GM13977 (cell line): ENCODE results near the gene ERN1.
A peak's percentile ranks its signal among the peaks of the same experiment; 100 is the strongest.

Source experiments
- DNase-seq: peaks from one replicate; pipeline ENCODE4 v3.0.0; 2012; ENCODE audit warnings: low spot score
- in situ Hi-C: fragments of 300-500 bp; cut with MboI; formaldehyde crosslinking; loops from one replicate; pipeline ENCODE4 v1.12.0; 2022; ENCODE audit warnings: low sequenced_read_pairs, low pct_unique_long_range_greater_than_20kb, mixed read lengths, inconsistent platforms; ENCODE audit not compliant: unreplicated experiment
- TF ChIP-seq, protein P1 (sequence below): IDR thresholded peaks from 2 replicates; pipeline ENCODE4 v1.5.1; 2012; ENCODE audit warnings: mild to moderate bottlenecking, control low read depth; ENCODE audit not compliant: insufficient read depth; ENCODE audit errors: extremely low read depth, missing control alignments

The ERN1 gene

GRCh38 chr17:64139542-64139941 is 9.6 kb upstream of the ERN1 start:
- DNase-seq = no peak
- TF ChIP-seq, protein P1, sequence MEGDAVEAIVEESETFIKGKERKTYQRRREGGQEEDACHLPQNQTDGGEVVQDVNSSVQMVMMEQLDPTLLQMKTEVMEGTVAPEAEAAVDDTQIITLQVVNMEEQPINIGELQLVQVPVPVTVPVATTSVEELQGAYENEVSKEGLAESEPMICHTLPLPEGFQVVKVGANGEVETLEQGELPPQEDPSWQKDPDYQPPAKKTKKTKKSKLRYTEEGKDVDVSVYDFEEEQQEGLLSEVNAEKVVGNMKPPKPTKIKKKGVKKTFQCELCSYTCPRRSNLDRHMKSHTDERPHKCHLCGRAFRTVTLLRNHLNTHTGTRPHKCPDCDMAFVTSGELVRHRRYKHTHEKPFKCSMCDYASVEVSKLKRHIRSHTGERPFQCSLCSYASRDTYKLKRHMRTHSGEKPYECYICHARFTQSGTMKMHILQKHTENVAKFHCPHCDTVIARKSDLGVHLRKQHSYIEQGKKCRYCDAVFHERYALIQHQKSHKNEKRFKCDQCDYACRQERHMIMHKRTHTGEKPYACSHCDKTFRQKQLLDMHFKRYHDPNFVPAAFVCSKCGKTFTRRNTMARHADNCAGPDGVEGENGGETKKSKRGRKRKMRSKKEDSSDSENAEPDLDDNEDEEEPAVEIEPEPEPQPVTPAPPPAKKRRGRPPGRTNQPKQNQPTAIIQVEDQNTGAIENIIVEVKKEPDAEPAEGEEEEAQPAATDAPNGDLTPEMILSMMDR = no peak
- in situ Hi-C loops = loop anchor here (5.0 to 10.0 kb wide), 2 partner anchors 117 to 225 kb away; partner anchors contain the start of genes CSHL1, GH1 and ICAM2

- TF ChIP-seq, protein P1 = no peak
- no peak for DNase-seq
- in situ Hi-C loops = loop anchor here (5.0 to 10.0 kb wide), 2 partner anchors 116 to 224 kb away; partner anchors contain the start of genes CSHL1, GH1 and ICAM2
Observed at GRCh38 chr17:64138441-64138840, 8.5 kb upstream of the ERN1 start.

DNA sequence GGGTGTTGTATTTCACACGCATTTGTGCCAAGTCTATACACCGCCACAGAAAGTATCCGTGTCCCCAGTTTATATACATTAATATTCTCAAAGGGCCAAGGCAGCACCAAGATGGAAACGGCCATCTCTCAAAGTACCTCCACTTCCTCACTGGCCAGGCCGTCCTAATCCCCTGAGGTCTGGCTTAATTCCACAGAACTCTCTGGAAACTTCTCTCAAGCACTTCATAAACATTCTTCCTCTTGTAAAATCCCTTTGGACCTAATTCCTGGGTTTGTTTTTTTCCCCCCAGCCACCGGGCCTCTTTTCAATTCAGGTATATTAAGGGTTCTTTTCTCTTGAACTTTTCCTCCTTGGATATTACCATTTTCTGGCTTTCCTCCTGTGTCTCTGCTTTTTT is 5.1 kb upstream of the ERN1 start:
- TF ChIP-seq, protein P1 = no peak
- no peak for DNase-seq
- in situ Hi-C loops = loop anchor here (5.0 to 10.0 kb wide), 2 partner anchors 113 to 220 kb away; partner anchors contain the start of genes CSHL1, GH1 and ICAM2

GRCh38 chr17:64134216-64134970 is 4.4 kb upstream of the ERN1 start:
- no peak for DNase-seq
- TF ChIP-seq, protein P1 = no peak
- in situ Hi-C loops = loop anchor here (10.0 kb wide), 1 partner anchor 220 kb away; the partner anchor contains the start of genes CSHL1 and GH1

DNA sequence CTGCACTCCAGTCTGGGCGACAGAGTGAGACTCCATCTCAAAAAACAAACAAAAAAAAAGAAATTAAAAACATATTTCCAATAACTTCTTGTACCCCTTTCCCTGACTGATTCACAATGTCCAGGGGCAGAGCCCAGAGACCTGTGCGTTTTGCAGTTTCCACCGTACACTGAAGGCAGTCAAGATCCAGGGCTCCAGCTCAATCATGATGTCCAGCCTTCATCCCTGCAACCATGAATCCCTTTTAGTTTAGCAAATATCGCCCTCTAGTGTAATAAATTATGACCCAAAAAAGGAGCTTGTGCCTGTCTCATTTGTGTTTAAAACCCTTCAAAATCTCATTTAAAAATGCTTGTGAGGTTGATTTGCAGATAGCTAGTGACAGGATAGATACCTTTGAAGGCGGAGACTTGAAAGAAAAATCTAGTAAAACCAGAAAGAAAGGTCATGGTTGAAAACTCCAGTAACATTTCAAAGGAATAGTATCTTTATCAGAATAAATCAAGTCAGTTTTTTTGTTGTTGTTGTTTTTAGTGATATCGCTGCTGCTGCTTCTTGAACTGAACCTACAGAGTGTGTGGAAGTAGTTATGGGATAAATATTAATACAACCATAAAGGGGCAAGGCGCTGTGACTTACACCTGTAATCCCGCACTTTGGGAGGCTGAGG is 3.7 kb upstream of the ERN1 start:
- peak; percentile 66 for DNase-seq
- in situ Hi-C loops = loop anchor here (10.0 kb wide), 1 partner anchor 219 kb away; the partner anchor contains the start of genes CSHL1 and GH1
- TF ChIP-seq, protein P1 = peak; percentile 58

- TF ChIP-seq, protein P1 = no peak
- in situ Hi-C loops = loop anchor here (10.0 kb wide), 1 partner anchor 217 kb away; the partner anchor contains the start of genes CSHL1 and GH1
- no peak for DNase-seq
Observed at GRCh38 chr17:64131606-64132270, 1.8 kb upstream of the ERN1 start.
